GM04504 (cell line): ENCODE data around the gene MYO18B.

Source experiments
- DNase-seq: peaks from one replicate; pipeline ENCODE4 v3.0.0-alpha.2; 2012; ENCODE audit warnings: low read depth

MYO18B gene

DNA sequence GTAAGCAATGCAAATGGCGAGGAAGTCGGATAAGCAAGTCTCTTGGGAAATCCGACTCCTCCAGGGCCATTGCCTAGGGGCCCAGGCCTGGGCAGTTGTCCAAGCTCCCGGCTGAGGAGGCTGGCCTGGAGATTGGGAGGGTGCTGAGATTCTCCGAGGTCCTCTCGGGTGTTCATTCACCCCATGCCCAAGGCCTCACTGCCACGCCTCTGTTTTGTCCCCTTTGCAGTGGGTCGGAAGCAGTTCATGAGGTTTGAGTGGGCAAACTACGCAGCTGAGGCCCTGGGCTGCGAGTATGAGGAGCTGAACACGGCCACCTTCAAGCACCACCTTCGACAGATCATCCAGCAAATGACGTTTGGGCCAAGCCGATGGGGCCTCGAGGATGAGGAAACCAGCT lies 81.3 kb downstream of the MYO18B start:
- no peak for DNase-seq

DNA sequence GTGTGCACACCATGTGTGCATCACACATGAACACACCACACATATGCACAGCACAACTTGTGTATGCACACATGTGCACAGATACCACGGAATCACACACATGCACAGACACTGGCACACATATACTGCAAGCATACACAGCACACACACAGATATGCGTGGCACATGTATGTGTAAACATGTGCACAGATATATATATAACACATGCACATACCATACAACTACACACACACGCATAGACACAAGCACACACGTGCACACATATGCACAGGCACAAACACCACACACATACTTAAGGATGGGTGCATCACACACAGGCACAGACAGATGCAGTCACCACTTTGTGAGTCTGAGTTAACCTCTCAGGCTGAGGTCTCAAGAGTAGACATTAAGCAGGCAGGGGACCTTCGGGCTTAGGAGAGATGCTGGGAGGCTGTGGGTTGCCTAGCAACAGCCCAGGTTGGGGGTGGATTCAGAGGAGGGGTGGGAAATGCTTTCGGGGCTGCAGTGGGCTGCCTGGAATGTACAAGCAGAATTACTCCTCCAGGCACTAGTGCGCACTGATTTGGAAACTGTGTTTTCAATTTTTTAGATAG lies 82.9 kb downstream of the MYO18B start:
- DNase-seq = no peak

- DNase-seq = no peak
Observed at GRCh38 chr22:25827415-25827814, 85.4 kb downstream of the MYO18B start.

DNA sequence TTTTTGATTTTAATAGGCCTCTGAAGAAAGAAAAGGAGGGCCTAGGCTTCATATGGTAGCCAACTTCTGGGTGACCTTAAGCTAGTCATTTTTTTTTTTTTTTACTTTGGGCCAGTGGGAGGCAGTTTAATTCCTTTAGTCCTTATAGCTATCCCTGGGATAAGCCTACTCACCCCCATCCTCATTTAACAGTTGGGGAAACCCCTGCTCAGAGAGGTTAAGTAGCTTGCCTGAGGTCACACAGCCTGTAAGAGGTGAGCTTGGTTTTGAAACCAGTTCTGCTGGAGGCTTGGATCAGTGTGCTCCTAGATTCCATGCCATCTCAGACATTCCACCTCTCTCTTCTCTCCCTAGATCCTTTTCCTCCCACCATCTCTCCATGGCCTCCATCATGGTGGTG lies 86.4 kb downstream of the MYO18B start:
- no peak for DNase-seq

DNA sequence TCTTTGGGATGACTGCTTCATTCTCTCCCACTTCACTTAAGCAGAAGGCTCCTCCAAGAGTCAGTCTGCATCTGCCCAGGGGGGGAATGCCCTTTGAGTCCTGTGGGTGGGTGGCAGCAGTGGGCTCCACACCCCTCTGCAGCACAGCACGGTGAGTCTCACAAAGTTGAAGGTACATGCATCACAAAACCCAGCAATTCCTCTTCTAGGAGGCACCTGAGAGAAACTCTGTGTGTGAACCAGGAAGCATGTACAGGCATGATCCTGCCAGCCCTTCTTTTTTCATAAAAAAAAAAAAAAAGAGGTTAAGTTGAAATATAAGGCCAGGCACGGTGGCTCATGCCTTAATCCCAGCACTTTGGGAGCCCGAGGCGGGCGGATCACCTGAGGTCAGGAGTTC lies 87.2 kb downstream of the MYO18B start:
- no peak for DNase-seq

DNA sequence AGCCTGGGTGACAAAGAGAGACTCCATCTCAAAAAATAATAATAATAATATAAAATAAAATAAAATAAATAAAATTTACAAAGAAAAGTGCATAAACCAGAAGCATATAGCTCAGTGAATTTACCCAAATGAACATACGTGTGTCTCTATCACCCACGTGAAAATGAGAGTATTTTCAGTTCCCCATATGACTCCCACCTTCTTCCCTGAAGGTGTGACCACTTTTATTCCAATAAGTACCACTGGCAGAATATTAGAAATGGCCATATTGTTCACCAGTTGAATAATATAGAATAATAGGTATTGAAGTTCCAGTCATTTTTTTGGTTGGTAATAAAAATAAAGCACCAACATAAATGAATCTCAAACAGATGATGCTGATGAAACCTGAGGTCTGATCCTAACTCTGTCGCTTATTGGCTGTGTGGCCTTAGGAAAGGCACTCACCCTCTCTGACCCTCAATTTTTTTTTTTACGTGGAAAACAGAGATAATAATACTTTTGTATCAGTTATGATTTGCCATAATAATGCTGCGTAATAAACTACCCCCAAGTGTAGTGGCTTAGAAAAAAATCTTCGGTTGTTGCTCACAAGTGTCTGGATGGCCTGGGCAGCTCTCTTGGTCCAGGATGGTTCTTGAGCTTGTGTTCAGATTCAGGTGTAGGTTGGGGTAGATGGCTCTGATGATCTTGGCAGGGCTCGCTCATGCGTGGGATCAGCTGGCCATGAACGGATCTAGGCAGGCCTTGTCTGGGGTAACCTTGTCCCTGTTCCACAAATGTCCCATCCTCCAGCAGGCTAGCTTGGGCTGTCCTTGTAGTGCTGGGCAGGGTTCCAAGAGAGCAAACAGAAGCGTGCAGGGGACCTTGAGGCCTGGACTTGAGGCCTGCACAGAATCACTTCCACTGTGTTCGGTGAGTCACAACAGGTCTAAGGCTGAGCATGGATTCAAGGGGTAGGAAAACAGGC lies 88.1 kb downstream of the MYO18B start:
- no peak for DNase-seq

DNA sequence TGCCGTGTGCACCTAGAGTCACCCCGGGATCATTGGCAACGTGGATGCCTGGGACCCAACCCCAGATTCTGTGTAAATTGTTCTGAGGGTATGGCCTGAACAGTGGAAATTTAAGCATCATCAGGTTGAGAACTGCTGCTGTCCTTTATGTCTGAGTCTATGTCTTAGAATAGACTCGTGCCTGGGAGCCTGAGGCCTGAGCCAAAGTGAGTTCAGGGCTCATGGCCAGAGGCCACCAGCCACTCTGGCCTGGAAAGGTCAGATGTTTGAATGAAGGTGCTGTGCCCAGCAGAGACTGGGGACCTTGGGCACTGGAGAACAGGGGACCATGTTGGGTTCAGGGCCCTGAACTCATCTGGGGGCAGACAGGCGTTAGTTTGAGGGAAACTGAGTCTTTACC lies 91.1 kb downstream of the MYO18B start:
- no peak for DNase-seq

- DNase-seq = no peak
Observed at GRCh38 chr22:25833676-25834075, 91.7 kb downstream of the MYO18B start.

GRCh38 chr22:25834490-25834889 lies 92.5 kb downstream of the MYO18B start:
- no peak for DNase-seq

DNA sequence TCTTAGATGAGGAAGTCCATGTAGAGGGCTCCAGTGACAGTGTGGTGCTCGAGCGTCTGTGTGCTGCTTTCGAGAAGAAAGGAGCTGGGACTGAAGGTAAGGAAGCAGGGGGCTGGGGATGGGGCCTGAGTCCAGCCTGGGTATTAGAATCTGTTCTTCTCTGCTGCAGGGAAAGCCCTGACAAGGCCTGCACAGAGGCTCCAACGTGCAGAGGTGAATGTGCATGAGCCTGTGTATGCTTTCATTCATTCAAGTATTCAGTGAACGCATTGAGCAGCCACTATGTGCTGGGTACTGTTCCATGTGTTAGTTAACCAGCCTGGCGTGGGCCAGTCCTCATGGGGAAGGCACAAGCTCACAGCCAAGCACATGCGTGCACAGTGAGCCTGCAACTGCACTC lies 93.4 kb downstream of the MYO18B start:
- no peak for DNase-seq

GRCh38 chr22:25837288-25837900 lies 95.4 kb downstream of the MYO18B start:
- no peak for DNase-seq

GRCh38 chr22:25838960-25839741 lies 97.2 kb downstream of the MYO18B start:
- DNase-seq = no peak

DNA sequence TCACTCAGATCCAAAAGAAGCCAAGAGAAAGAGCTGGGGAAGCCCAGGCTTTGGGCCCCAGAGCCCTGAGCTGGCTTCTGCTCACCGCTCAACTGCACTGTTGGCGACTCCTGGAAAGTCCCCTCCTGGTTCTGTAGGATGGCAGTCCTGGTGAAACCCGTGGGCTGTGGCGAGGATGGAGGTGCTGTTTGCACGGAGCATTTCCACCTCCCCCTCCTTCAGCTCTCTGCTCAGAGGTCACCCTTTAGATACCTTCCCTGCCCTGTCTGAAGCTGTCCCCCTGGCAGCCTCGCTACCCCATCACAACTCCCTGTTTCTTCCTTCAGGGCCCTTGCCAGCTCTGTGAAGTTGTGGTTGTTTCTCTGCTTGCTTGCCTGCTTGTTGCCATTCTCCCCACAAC lies 97.8 kb downstream of the MYO18B start:
- DNase-seq = no peak

- no peak for DNase-seq
Observed at GRCh38 chr22:25840167-25840566, 98.2 kb downstream of the MYO18B start.

DNA sequence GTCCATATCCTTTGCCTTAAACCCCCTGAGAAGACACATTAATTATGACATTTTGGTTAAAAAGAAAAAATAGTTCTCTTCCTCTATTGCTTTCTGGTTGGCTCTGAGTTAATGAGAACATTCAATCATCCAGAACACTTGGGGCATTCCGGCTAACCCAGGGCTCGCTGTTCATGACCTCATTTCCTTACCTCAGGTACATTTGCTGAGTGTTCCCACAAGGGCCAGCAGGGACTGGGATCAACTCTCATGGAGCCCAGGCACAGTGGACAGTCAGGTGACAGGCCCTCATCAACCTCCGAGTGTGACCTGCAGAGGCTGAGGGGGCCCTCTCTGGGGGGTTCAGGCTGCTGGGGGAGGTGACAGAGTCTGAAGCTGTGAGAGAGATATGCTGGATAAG lies 98.9 kb downstream of the MYO18B start:
- no peak for DNase-seq

DNA sequence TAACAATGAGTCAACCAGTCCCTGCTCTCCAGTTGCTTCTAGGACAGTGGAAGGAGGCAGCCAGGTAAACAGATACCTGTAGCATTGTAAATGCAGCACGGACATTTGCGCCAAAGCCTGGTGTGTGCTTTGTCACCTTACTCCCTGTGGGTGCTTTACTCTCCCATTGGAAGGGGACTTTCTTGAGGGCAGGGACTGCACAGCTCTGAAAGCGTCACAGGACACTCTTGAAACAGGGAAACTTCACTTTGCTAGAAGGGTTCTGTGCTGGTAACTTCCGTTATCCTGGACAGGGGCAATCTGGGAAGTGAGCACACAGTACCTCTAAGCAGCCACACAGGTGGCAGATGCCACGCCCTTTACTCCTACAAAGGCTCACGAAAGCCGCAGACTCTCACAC lies 99.8 kb downstream of the MYO18B start:
- DNase-seq = no peak

- DNase-seq = no peak
Observed at GRCh38 chr22:25843660-25844405, 101.8 kb downstream of the MYO18B start.

DNA sequence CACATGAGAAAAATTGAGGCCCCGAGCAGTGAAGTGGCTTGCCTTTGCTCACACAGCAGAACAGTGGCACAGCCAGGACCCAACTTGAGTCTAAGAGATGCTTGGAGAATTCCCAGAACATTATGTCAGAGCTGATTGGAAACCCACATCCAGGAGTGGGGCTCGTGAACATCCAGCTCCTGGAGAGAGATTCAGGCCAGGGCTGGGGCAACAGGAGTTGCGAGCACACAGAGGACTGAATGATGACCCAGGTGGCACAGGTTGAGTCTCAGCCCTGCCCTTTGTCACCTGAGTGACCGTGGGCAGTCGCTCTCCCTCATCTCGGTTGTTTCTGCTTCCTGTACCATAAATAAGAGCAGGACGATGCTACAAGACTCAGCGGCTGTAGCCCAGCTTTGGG lies 102.6 kb downstream of the MYO18B start:
- no peak for DNase-seq

DNA sequence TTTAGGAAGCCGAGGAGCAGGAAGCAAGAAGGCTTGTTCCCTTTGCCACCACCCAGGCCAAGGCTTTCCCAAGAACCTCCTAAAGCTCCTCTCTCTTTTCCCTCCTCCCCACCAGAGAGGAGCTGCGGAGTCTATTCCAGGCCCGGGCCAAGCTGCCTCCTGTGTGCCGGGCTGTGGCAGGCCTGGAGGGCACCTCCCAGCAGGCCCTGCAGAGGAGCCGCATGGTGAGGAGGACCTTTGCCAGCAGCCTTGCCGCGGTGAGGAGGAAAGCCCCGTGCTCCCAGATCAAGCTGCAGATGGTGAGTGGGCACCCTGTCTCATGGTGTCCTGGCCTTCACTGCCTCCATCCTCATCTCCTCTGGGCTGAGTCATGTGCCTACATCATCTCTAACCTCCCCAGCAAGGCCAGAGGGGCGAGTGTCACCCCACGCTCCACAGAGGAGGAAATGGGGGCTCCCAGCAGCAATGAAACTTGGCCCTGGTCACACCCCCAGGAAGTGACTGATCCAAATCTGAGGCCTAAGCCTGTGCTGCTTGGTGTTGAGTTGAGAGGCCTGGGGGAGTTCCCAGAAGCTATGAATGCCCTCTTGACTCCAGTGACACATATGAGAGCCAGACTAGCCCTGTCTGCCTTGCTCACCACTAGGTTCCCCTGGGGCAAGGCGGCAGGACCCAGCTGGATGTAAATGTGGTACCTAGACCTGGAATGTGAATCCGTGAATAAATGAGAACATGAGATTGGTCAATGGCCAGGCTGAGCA lies 104.2 kb downstream of the MYO18B start:
- DNase-seq = no peak

GRCh38 chr22:25847451-25847850 lies 105.5 kb downstream of the MYO18B start:
- no peak for DNase-seq

DNA sequence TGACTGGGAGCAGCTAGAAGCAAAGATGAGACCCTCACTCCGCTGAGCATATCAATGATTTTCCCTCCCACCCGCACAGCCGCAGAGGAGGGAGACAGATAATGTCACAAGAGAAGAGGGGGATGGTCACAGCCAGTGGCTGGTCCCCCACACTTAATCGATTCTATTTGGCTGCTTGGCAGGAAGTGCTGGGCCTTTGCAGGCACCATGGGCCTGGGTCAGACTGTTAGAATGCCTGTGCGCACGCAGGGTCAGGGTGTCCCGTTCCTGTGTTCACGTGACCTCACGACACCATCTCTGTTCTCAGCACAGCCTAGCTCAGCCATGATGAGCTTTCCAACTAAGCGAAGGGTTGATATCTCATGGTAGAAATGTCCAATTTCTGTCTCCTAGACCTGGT lies 107.0 kb downstream of the MYO18B start:
- DNase-seq = no peak
